ENCODE data around the gene WDR90. TPM values are rescaled to one million over a fixed set of nuclear protein-coding genes. Genes with fewer than 3 reads are reported as not detected.

WDR90 gene
- total RNA-seq, 4 donors from 2014 or later = 18.2 to 79.3 (median 46.9) TPM

DNA sequence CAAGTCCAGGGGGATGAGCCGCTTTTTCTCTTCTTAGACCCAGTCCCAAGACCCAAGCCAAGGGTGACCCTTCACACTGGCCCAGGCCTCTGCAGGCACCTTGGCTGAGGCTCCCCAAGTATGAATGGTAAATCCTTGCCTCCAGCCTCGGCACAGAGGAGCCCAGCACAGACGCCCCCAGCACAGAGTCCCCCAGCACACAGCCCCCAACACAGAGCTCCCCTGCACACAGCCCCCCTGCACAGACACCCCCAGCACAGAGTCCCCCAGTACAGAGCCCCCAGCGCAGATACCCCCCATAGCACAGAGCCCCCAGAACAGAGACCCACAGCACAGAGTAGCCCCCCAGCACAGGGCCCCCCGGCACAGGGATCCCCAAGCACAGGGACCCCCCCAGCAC is 8.6 kb upstream of the WDR90 start:
- no peak overlapping the region for H3K4me3 ChIP-seq
- H3K9me3 ChIP-seq = no peaks in the 10 kb centered on the region
- H3K36me3 ChIP-seq = no peaks in the 10 kb centered on the region
- intact Hi-C loops (cut with DNase I; ENCODE audit: low total_unique reads) = no loop called here
- TF ChIP-seq, protein P1, sequence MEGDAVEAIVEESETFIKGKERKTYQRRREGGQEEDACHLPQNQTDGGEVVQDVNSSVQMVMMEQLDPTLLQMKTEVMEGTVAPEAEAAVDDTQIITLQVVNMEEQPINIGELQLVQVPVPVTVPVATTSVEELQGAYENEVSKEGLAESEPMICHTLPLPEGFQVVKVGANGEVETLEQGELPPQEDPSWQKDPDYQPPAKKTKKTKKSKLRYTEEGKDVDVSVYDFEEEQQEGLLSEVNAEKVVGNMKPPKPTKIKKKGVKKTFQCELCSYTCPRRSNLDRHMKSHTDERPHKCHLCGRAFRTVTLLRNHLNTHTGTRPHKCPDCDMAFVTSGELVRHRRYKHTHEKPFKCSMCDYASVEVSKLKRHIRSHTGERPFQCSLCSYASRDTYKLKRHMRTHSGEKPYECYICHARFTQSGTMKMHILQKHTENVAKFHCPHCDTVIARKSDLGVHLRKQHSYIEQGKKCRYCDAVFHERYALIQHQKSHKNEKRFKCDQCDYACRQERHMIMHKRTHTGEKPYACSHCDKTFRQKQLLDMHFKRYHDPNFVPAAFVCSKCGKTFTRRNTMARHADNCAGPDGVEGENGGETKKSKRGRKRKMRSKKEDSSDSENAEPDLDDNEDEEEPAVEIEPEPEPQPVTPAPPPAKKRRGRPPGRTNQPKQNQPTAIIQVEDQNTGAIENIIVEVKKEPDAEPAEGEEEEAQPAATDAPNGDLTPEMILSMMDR (IDR thresholded peaks at IDR 0.05) = no peak
- no peak for TF ChIP-seq POLR2A (IDR thresholded peaks at IDR 0.05)
- peaks cover 0 to 6% of the 10 kb centered on the region in 2 donors for H3K4me1 ChIP-seq
- no peaks in the 10 kb centered on the region for H3K27me3 ChIP-seq
- no peak for DNase-seq
- H3K27ac ChIP-seq = peak overlapping the region; percentile 48 to 84

DNA sequence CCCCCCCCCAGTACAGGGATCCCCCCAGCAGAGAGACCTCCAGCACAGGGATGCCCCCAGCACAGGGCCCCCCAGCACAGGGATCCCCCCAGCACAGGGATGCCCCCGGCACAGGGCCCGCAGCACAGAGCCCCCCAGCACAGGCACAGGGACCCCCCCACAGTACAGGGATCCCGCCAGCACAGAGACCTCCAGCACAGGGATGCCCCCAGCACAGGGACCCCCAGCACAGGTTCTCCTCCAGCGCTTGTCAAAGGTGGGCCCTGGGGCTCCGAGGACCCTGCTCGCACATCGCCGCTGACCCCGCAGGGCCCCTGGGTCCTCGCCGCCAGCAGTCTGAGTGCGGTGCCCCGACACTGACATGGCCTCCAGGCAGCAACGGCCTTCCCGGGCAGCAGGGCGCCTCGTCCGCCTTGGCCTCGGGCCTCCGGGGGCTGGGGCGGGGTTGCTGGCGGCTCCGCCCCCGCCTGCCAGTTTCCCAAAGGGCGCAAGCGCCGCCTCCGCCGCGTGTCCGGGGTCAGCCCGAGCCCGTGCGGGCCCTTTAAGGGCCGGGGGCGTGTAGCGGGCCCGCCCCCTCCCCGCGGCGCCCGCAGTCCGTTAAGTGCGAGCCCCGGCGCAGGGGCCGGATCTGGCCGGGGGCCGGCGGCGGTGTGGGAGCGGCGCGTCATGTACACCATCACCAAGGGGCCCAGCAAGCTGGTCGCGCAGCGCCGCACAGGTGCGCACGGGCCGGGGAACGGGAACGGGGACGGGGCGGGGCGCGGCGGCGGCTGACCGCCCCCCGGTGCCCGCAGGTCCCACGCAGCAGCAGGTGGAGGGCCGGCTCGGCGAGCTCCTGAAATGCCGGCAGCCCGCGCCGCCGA is 7.6 kb upstream of the WDR90 start, which contains the start of gene MCRIP2:
Gene MCRIP2 (plus strand): TSS at position 503 of the 863 bp plus-strand sequence. CDS start 164 bp downstream, at position 667.
- no peaks in the 10 kb centered on the region for H3K9me3 ChIP-seq
- H3K4me1 ChIP-seq = peaks cover 0 to 6% of the 10 kb centered on the region in 2 donors
- peak in 1 of 2 donors; percentile 58 for TF ChIP-seq POLR2A (IDR thresholded peaks at IDR 0.05)
- TF ChIP-seq, protein P1 (IDR thresholded peaks at IDR 0.05) = no peak
- H3K27ac ChIP-seq = peak within 1 kb of the TSS; percentile 48 to 84
- intact Hi-C loops (cut with DNase I; ENCODE audit: low total_unique reads) = no loop called here
- peak; percentile 75 to 86 for DNase-seq
- H3K27me3 ChIP-seq = no peaks in the 10 kb centered on the region
- H3K4me3 ChIP-seq = peak within 1 kb of the TSS; percentile 36 to 72
- no peaks in the 10 kb centered on the region for H3K36me3 ChIP-seq

DNA sequence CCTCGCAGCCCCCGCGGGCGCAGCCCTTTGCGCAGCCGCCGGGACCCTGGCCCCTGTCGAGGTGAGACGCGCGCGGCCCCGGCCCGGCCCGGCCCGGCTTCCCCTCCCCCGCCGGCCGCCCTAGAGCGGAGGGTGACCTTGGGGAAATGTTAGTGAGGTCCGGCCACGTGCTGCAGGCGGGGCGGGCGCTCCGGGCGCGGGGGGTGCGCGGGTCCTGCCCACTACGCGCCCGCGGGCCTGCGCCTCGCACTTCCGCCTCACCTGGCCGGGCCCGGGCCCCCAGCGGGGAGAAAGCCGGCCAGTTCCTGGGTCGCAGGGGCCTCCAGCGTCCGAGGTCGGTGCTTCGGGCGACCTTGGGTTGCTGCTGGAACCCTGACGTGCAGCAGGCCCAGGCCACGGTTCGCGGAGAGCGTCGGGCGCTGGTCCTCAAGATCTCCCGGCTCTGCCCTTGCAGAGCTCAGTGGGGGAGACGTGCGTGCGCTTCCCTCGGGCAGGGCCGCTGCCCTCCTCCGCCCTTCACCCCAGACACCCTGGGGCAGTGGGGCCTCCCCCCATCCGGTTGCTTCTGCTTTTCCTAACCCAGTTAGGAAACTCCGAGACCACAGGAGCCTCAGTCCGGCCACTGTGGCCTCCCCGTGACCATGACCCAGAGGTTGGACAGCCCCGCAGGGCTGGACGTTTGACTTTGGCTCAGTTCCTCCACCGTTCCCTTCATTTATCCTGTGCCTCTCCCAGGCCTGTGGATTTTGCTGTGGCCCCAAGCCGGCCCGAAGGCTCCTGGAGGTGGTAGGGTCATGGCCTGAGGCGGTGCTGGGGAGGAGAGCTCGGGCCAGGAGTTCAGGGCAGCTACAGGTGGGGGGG is 6.7 kb upstream of the WDR90 start:
- Histone ChIP-seq H3K36me3 (no peaks in the 10 kb centered on the region), H3K27ac (peak overlapping the region; percentile 3 to 19), H3K9me3 (no peaks in the 10 kb centered on the region), H3K27me3 (no peaks in the 10 kb centered on the region), H3K4me3 (peak overlapping the region; percentile 36 to 72), H3K4me1 (peaks cover 0 to 5% of the 10 kb centered on the region in 2 donors)
- intact Hi-C loops (cut with DNase I; ENCODE audit: low total_unique reads) = no loop called here
- TF ChIP-seq, protein P1 (IDR thresholded peaks at IDR 0.05) = no peak
- no peak for TF ChIP-seq POLR2A (IDR thresholded peaks at IDR 0.05)
- no peak for DNase-seq

DNA sequence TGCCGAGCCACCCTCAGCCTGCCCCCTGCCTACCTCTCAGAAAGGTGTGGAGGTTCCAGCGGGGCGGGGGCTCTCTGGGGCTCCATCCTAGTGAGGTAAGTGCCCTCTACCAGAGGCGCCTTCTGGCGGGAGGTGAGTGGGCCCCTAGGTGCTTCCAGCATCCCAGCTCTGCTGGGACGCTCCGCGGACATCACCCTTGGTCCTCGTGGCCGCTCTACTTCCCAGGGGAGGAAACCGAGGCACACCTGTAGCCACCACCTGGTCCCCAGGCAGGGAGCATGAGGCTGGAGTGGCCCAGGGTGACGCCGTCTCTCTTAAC is 6.2 kb upstream of the WDR90 start:
- Histone ChIP-seq H3K27me3 (no peaks in the 10 kb centered on the region), H3K9me3 (no peaks in the 10 kb centered on the region), H3K4me1 (peaks cover 0 to 7% of the 10 kb centered on the region in 2 donors), H3K36me3 (no peaks in the 10 kb centered on the region), H3K4me3 (peak overlapping the region in 1 of 2 donors; percentile 72), H3K27ac (no peak overlapping the region)
- TF ChIP-seq POLR2A (IDR thresholded peaks at IDR 0.05) = no peak
- TF ChIP-seq, protein P1 (IDR thresholded peaks at IDR 0.05) = no peak
- DNase-seq = no peak
- intact Hi-C loops (cut with DNase I; ENCODE audit: low total_unique reads) = no loop called here

Measured in uterus (tissue), 4 donors.